ENCODE results near the gene NRXN3. TPM values are rescaled to one million over a fixed set of nuclear protein-coding genes. Genes with fewer than 3 reads are reported as not detected.

The NRXN3 gene
- total RNA-seq, 1 experiment from 2014 or later = not detected

DNA sequence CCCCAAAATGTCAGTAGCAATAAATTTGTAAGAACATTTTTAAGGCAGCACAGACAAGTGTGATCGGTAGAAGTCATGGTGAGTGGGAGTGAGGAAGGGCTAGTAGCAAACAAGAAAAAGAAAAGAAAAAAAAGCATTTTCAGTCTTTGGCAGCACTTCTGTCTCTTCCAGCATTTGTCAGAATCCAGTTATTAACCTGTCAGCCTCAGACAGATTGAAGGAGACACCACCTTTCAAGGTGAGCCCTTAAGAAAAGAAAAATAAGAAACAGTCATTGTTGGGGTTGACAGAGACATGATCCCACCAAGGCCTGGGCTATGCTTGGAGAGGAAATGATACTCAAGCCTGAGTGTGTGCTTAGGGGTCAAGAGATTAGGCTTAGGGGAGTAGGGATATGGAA lies 947.4 kb downstream of the NRXN3 start:
- intact Hi-C loops (cut with micrococcal nuclease; ENCODE audit: unreplicated experiment) = no loop called here
- Histone ChIP-seq H3K9me2 (ENCODE audit: insufficient read depth) (no peaks in the 10 kb centered on the region), H3K27me3 (ENCODE audit: insufficient read depth, low read depth) (no peaks in the 10 kb centered on the region; the same call in 1 of the 2 replicates), H3K4me1 (replicated peaks; ENCODE audit: insufficient read depth) (no peaks in the 10 kb centered on the region), H3K36me3 (ENCODE audit: low read depth) (no peaks in the 10 kb centered on the region), H3K4me2 (no peak overlapping the region), H3K79me2 (ENCODE audit: low read depth) (no peaks in the 10 kb centered on the region), H3K4me3 (no peak overlapping the region), H3K9me3 (ENCODE audit: insufficient read depth, low read depth) (no peaks in the 10 kb centered on the region), H3F3A (ENCODE audit: insufficient read depth, low read depth) (no peaks in the 10 kb centered on the region), H3K27ac (no peak overlapping the region), H4K20me1 (ENCODE audit: insufficient read depth) (no peaks in the 10 kb centered on the region), H2AFZ (no peak overlapping the region)
- ChIA-PET POLR2A (ENCODE audit: unreplicated experiment) (no interaction called here), CTCF (no interaction called here)
- TF ChIP-seq EZH2 (IDR thresholded peaks at IDR 0.05; ENCODE audit: low read depth) = no peak
- TF ChIP-seq, protein P1, sequence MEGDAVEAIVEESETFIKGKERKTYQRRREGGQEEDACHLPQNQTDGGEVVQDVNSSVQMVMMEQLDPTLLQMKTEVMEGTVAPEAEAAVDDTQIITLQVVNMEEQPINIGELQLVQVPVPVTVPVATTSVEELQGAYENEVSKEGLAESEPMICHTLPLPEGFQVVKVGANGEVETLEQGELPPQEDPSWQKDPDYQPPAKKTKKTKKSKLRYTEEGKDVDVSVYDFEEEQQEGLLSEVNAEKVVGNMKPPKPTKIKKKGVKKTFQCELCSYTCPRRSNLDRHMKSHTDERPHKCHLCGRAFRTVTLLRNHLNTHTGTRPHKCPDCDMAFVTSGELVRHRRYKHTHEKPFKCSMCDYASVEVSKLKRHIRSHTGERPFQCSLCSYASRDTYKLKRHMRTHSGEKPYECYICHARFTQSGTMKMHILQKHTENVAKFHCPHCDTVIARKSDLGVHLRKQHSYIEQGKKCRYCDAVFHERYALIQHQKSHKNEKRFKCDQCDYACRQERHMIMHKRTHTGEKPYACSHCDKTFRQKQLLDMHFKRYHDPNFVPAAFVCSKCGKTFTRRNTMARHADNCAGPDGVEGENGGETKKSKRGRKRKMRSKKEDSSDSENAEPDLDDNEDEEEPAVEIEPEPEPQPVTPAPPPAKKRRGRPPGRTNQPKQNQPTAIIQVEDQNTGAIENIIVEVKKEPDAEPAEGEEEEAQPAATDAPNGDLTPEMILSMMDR (conservative IDR thresholded peaks at IDR 0.05) = no peak
- BruUV-seq (replicated peaks) = no TSS peak
- DNase-seq = no peak

DNA sequence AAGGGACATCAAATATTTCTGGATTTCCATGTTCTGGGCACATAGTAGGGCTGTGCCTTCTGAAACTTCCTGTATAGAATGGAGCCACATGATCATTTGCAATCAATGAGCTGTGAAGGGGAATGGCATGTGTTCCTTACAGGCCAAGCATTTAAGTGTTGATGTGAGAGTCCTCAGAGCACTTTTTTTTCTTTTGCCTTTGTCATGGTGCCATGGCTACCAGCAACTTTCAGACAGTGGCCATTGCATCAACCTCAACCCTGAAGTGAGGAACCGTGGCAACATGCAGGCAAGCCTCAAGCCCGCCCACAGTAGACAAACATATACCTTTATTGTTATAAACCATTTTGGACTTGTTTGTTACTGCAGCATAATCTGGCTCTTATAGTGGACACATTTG lies 948.1 kb downstream of the NRXN3 start:
- DNase-seq = no peak
- Histone ChIP-seq H3K79me2 (ENCODE audit: low read depth) (no peaks in the 10 kb centered on the region), H2AFZ (no peak overlapping the region), H3K36me3 (ENCODE audit: low read depth) (no peaks in the 10 kb centered on the region), H3K4me2 (no peak overlapping the region), H3K27ac (no peak overlapping the region), H3K9me3 (ENCODE audit: insufficient read depth, low read depth) (no peaks in the 10 kb centered on the region), H3K27me3 (ENCODE audit: insufficient read depth, low read depth) (no peaks in the 10 kb centered on the region; the same call in 1 of the 2 replicates), H3K4me3 (no peak overlapping the region), H3K9me2 (ENCODE audit: insufficient read depth) (no peaks in the 10 kb centered on the region), H3K4me1 (replicated peaks; ENCODE audit: insufficient read depth) (no peaks in the 10 kb centered on the region), H3F3A (ENCODE audit: insufficient read depth, low read depth) (no peaks in the 10 kb centered on the region), H4K20me1 (ENCODE audit: insufficient read depth) (no peaks in the 10 kb centered on the region)
- CTCF ChIA-PET = no interaction called here
- intact Hi-C loops (cut with micrococcal nuclease; ENCODE audit: unreplicated experiment) = no loop called here
- BruUV-seq (replicated peaks) = no TSS peak
- POLR2A ChIA-PET (ENCODE audit: unreplicated experiment) = no interaction called here
- TF ChIP-seq EZH2 (IDR thresholded peaks at IDR 0.05; ENCODE audit: low read depth) = no peak
- TF ChIP-seq, protein P1 (conservative IDR thresholded peaks at IDR 0.05) = no peak

DNA sequence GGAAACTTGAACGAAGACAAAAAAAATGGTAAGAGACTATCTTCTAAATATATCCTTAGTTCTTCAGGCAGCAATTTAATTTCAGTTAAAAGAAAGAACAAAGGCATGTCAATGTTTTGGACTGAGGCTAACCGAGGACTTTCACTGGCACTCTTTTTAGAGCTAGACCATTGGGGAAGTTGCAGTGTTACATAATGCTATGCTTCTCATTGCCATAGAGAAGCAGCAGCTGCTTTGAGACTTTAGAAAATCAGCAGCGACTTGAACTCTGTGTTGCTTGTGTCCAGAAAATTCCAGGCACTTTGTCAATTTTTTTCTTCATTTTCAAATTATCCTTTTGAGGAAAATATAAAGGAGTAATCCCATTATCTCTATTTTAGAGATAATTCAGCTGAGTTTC lies 964.2 kb downstream of the NRXN3 start:
- H3K4me2 ChIP-seq = no peak overlapping the region
- H3K4me3 ChIP-seq = no peak overlapping the region
- no peaks in the 10 kb centered on the region for H3K36me3 ChIP-seq (ENCODE audit: low read depth)
- no TSS peak for BruUV-seq (replicated peaks)
- H2AFZ ChIP-seq = no peak overlapping the region
- DNase-seq = no peak
- TF ChIP-seq EZH2 (IDR thresholded peaks at IDR 0.05; ENCODE audit: low read depth) = no peak
- TF ChIP-seq, protein P1 (conservative IDR thresholded peaks at IDR 0.05) = no peak
- H3K79me2 ChIP-seq (ENCODE audit: low read depth) = no peaks in the 10 kb centered on the region
- H3K9me3 ChIP-seq (ENCODE audit: insufficient read depth, low read depth) = no peaks in the 10 kb centered on the region
- intact Hi-C loops (cut with micrococcal nuclease; ENCODE audit: unreplicated experiment) = no loop called here
- H3F3A ChIP-seq (ENCODE audit: insufficient read depth, low read depth) = no peaks in the 10 kb centered on the region
- H3K9me2 ChIP-seq (ENCODE audit: insufficient read depth) = no peaks in the 10 kb centered on the region
- ChIA-PET POLR2A (ENCODE audit: unreplicated experiment) (no interaction called here), CTCF (no interaction called here)
- no peaks in the 10 kb centered on the region for H3K4me1 ChIP-seq (replicated peaks; ENCODE audit: insufficient read depth)
- H3K27ac ChIP-seq = no peak overlapping the region
- H4K20me1 ChIP-seq (ENCODE audit: insufficient read depth) = no peaks in the 10 kb centered on the region
- H3K27me3 ChIP-seq (ENCODE audit: insufficient read depth, low read depth) = no peaks in the 10 kb centered on the region

Measured in PC-9 (cell line).